ENCODE data around the gene ZNF609. TPM values are rescaled to one million over a fixed set of nuclear protein-coding genes. Genes with fewer than 3 reads are reported as not detected.

Gene ZNF609
- total RNA-seq, 1 donor from 2014 or later: 24.1 TPM

- peaks cover 23% of the 10 kb centered on the region for H3K4me1 Mint-ChIP-seq (ENCODE audit: low read depth)
- no peak for DNase-seq (ENCODE audit: low spot score)
- H3K4me3 Mint-ChIP-seq (ENCODE audit: unreplicated experiment): no peak overlapping the region
- no peak for TF ChIP-seq CTCF (IDR thresholded peaks at IDR 0.05)
- peaks cover 8% of the 10 kb centered on the region for H3K36me3 Mint-ChIP-seq (ENCODE audit: low read depth)
- H3K27me3 Mint-ChIP-seq (ENCODE audit: low read depth): no peaks in the 10 kb centered on the region
- H3K27ac Mint-ChIP-seq (ENCODE audit: unreplicated experiment): peak overlapping the region; percentile 42
- peaks cover 10% of the 10 kb centered on the region for H3K9me3 Mint-ChIP-seq (ENCODE audit: low read depth)
Observed at GRCh38 chr15:64582202-64582601, 121.8 kb downstream of the ZNF609 start.

- Mint-ChIP-seq H3K4me1 (ENCODE audit: low read depth) (peaks cover 25% of the 10 kb centered on the region), H3K36me3 (ENCODE audit: low read depth) (peaks cover 8% of the 10 kb centered on the region), H3K9me3 (ENCODE audit: low read depth) (peaks cover 10% of the 10 kb centered on the region), H3K27me3 (ENCODE audit: low read depth) (no peaks in the 10 kb centered on the region), H3K27ac (ENCODE audit: unreplicated experiment) (no peak overlapping the region), H3K4me3 (ENCODE audit: unreplicated experiment) (no peak overlapping the region)
- DNase-seq (ENCODE audit: low spot score): no peak
- no peak for TF ChIP-seq CTCF (IDR thresholded peaks at IDR 0.05)
Observed at GRCh38 chr15:64583519-64583918, 123.1 kb downstream of the ZNF609 start.

GRCh38 chr15:64583983-64584382, 123.6 kb downstream of the ZNF609 start:
- Mint-ChIP-seq H3K4me3 (ENCODE audit: unreplicated experiment) (no peak overlapping the region), H3K36me3 (ENCODE audit: low read depth) (peaks cover 8% of the 10 kb centered on the region), H3K4me1 (ENCODE audit: low read depth) (peaks cover 25% of the 10 kb centered on the region), H3K27ac (ENCODE audit: unreplicated experiment) (no peak overlapping the region), H3K27me3 (ENCODE audit: low read depth) (no peaks in the 10 kb centered on the region), H3K9me3 (ENCODE audit: low read depth) (peaks cover 10% of the 10 kb centered on the region)
- no peak for DNase-seq (ENCODE audit: low spot score)
- TF ChIP-seq CTCF (IDR thresholded peaks at IDR 0.05): no peak

GRCh38 chr15:64586259-64586870, 126.0 kb downstream of the ZNF609 start:
- H3K4me3 Mint-ChIP-seq (ENCODE audit: unreplicated experiment): no peak overlapping the region
- H3K27me3 Mint-ChIP-seq (ENCODE audit: low read depth): no peaks in the 10 kb centered on the region
- no peak overlapping the region for H3K27ac Mint-ChIP-seq (ENCODE audit: unreplicated experiment)
- peaks cover under 1% of the 10 kb centered on the region for H3K36me3 Mint-ChIP-seq (ENCODE audit: low read depth)
- peaks cover 3% of the 10 kb centered on the region for H3K9me3 Mint-ChIP-seq (ENCODE audit: low read depth)
- no peak for TF ChIP-seq CTCF (IDR thresholded peaks at IDR 0.05)
- no peak for DNase-seq (ENCODE audit: low spot score)
- peaks cover 25% of the 10 kb centered on the region for H3K4me1 Mint-ChIP-seq (ENCODE audit: low read depth)

- Mint-ChIP-seq H3K9me3 (ENCODE audit: low read depth) (peaks cover under 1% of the 10 kb centered on the region), H3K27ac (ENCODE audit: unreplicated experiment) (no peak overlapping the region), H3K4me3 (ENCODE audit: unreplicated experiment) (no peak overlapping the region)
Observed at GRCh38 chr15:64586984-64587383, 126.6 kb downstream of the ZNF609 start.

More at GRCh38 chr15:64586984-64587383, 126.6 kb downstream of the ZNF609 start:
- Mint-ChIP-seq H3K4me1 (ENCODE audit: low read depth) (peaks cover 23% of the 10 kb centered on the region), H3K36me3 (ENCODE audit: low read depth) (no peaks in the 10 kb centered on the region), H3K27me3 (ENCODE audit: low read depth) (no peaks in the 10 kb centered on the region)
- TF ChIP-seq CTCF (IDR thresholded peaks at IDR 0.05): no peak
- DNase-seq (ENCODE audit: low spot score): no peak

Measured in chondrocyte (in vitro differentiated cells).